ENCODE measurements around the gene HINT1. TPM values are rescaled to one million over a fixed set of nuclear protein-coding genes. Genes with fewer than 3 reads are reported as not detected.

Gene HINT1
- total RNA-seq, result 100 to 1,000 TPM; 236 to 264 TPM
- 220 to 285 reads per million in 2 donors for total RNA-seq

- H3K36me3 Mint-ChIP-seq (ENCODE audit: low read depth), result peaks cover 5% of the 10 kb centered on the region
- H3K27ac Mint-ChIP-seq, result peak within 1 kb of the TSS; percentile 95
- H3K4me3 Mint-ChIP-seq, result peak within 1 kb of the TSS; percentile 95
- peak; percentile 89 to 94 (median 93) for DNase-seq
- H3K27me3 Mint-ChIP-seq, result no peaks in the 10 kb centered on the region
- peak; percentile 86 for ATAC-seq
- peaks cover 39% of the 10 kb centered on the region for H3K4me1 Mint-ChIP-seq
- H3K9me3 ChIP-seq (ENCODE audit: control insufficient read depth, low read length, poor library complexity, severe bottlenecking), result no peaks in the 10 kb centered on the region
Measured at GRCh38 chr5:131165119-131165727, at the start of gene HINT1. Gene HINT1 (minus strand): TSS chr5:131165256. CDS start chr5:131165205, 51 bp downstream.

GRCh38 chr5:131214609-131215227, 49.7 kb upstream of the HINT1 start:
- no peak for DNase-seq
- no peak for ATAC-seq
- no peaks in the 10 kb centered on the region for H3K36me3 Mint-ChIP-seq (ENCODE audit: low read depth)
- no peaks in the 10 kb centered on the region for H3K9me3 ChIP-seq (ENCODE audit: control insufficient read depth, low read length, poor library complexity, severe bottlenecking)
- no peaks in the 10 kb centered on the region for H3K27me3 Mint-ChIP-seq
- H3K27ac Mint-ChIP-seq, result peak overlapping the region; percentile 16
- peaks cover 25% of the 10 kb centered on the region for H3K4me1 Mint-ChIP-seq
- H3K4me3 Mint-ChIP-seq, result no peak overlapping the region

- no peak overlapping the region for H3K4me3 Mint-ChIP-seq
- H3K36me3 Mint-ChIP-seq (ENCODE audit: low read depth), result no peaks in the 10 kb centered on the region
- H3K4me1 Mint-ChIP-seq, result peaks cover 30% of the 10 kb centered on the region
- DNase-seq (no peak), ATAC-seq (no peak)
- no peaks in the 10 kb centered on the region for H3K9me3 ChIP-seq (ENCODE audit: control insufficient read depth, low read length, poor library complexity, severe bottlenecking)
- H3K27me3 Mint-ChIP-seq, result no peaks in the 10 kb centered on the region
- no peak overlapping the region for H3K27ac Mint-ChIP-seq
Measured at GRCh38 chr5:131212471-131213021, 47.5 kb upstream of the HINT1 start.

GRCh38 chr5:131211669-131212068, 46.6 kb upstream of the HINT1 start:
- Mint-ChIP-seq H3K27me3 (no peaks in the 10 kb centered on the region), H3K4me1 (peaks cover 30% of the 10 kb centered on the region), H3K4me3 (no peak overlapping the region), H3K36me3 (ENCODE audit: low read depth) (no peaks in the 10 kb centered on the region), H3K27ac (peak overlapping the region; percentile 97)
- no peak for ATAC-seq
- DNase-seq, result no peak
- no peaks in the 10 kb centered on the region for H3K9me3 ChIP-seq (ENCODE audit: control insufficient read depth, low read length, poor library complexity, severe bottlenecking)

GRCh38 chr5:131210151-131210510, 45.1 kb upstream of the HINT1 start:
- no peaks in the 10 kb centered on the region for H3K36me3 Mint-ChIP-seq (ENCODE audit: low read depth)
- peak overlapping the region; percentile 97 for H3K27ac Mint-ChIP-seq
- H3K4me3 Mint-ChIP-seq, result peak overlapping the region; percentile 84
- H3K9me3 ChIP-seq (ENCODE audit: control insufficient read depth, low read length, poor library complexity, severe bottlenecking), result no peaks in the 10 kb centered on the region
- no peaks in the 10 kb centered on the region for H3K27me3 Mint-ChIP-seq
- no peak for ATAC-seq
- peaks cover 26% of the 10 kb centered on the region for H3K4me1 Mint-ChIP-seq
- no peak for DNase-seq

GRCh38 chr5:131209506-131210150, 44.6 kb upstream of the HINT1 start:
- H3K4me3 Mint-ChIP-seq, result peak overlapping the region; percentile 84
- no peaks in the 10 kb centered on the region for H3K9me3 ChIP-seq (ENCODE audit: control insufficient read depth, low read length, poor library complexity, severe bottlenecking)
- ATAC-seq (peak; percentile 95), DNase-seq (peak; percentile 9 to 16 (median 14))
- peaks cover 22% of the 10 kb centered on the region for H3K4me1 Mint-ChIP-seq
- no peaks in the 10 kb centered on the region for H3K36me3 Mint-ChIP-seq (ENCODE audit: low read depth)
- H3K27me3 Mint-ChIP-seq, result no peaks in the 10 kb centered on the region
- H3K27ac Mint-ChIP-seq, result peak overlapping the region; percentile 97

GRCh38 chr5:131209175-131209505, 44.1 kb upstream of the HINT1 start:
- no peaks in the 10 kb centered on the region for H3K9me3 ChIP-seq (ENCODE audit: control insufficient read depth, low read length, poor library complexity, severe bottlenecking)
- DNase-seq (no peak), ATAC-seq (no peak)
- Mint-ChIP-seq H3K4me3 (peak overlapping the region; percentile 84), H3K27me3 (no peaks in the 10 kb centered on the region), H3K36me3 (ENCODE audit: low read depth) (no peaks in the 10 kb centered on the region), H3K27ac (peak overlapping the region; percentile 97), H3K4me1 (peaks cover 19% of the 10 kb centered on the region)

GRCh38 chr5:131206772-131207171, 41.7 kb upstream of the HINT1 start:
- no peak overlapping the region for H3K4me3 Mint-ChIP-seq
- H3K4me1 Mint-ChIP-seq, result peaks cover 17% of the 10 kb centered on the region
- H3K27me3 Mint-ChIP-seq, result no peaks in the 10 kb centered on the region
- H3K9me3 ChIP-seq (ENCODE audit: control insufficient read depth, low read length, poor library complexity, severe bottlenecking), result no peaks in the 10 kb centered on the region
- H3K36me3 Mint-ChIP-seq (ENCODE audit: low read depth), result no peaks in the 10 kb centered on the region
- ATAC-seq (no peak), DNase-seq (no peak)
- peak overlapping the region; percentile 82 for H3K27ac Mint-ChIP-seq

GRCh38 chr5:131206061-131206460, 41.0 kb upstream of the HINT1 start:
- Mint-ChIP-seq H3K27me3 (no peaks in the 10 kb centered on the region), H3K4me1 (peaks cover 17% of the 10 kb centered on the region), H3K36me3 (ENCODE audit: low read depth) (no peaks in the 10 kb centered on the region), H3K27ac (peak overlapping the region; percentile 82), H3K4me3 (no peak overlapping the region)
- H3K9me3 ChIP-seq (ENCODE audit: control insufficient read depth, low read length, poor library complexity, severe bottlenecking), result no peaks in the 10 kb centered on the region
- DNase-seq (no peak), ATAC-seq (no peak)

- ATAC-seq, result no peak
- no peaks in the 10 kb centered on the region for H3K36me3 Mint-ChIP-seq (ENCODE audit: low read depth)
- no peaks in the 10 kb centered on the region for H3K9me3 ChIP-seq (ENCODE audit: control insufficient read depth, low read length, poor library complexity, severe bottlenecking)
- no peak overlapping the region for H3K4me3 Mint-ChIP-seq
- no peak overlapping the region for H3K27ac Mint-ChIP-seq
- H3K27me3 Mint-ChIP-seq, result no peaks in the 10 kb centered on the region
- no peak for DNase-seq
- peaks cover 11% of the 10 kb centered on the region for H3K4me1 Mint-ChIP-seq
Measured at GRCh38 chr5:131204964-131205363, 39.9 kb upstream of the HINT1 start.

GRCh38 chr5:131200560-131200959, 35.5 kb upstream of the HINT1 start:
- H3K4me1 Mint-ChIP-seq, result no peaks in the 10 kb centered on the region
- H3K27ac Mint-ChIP-seq, result no peak overlapping the region
- DNase-seq (no peak), ATAC-seq (no peak)
- H3K9me3 ChIP-seq (ENCODE audit: control insufficient read depth, low read length, poor library complexity, severe bottlenecking), result no peaks in the 10 kb centered on the region
- H3K27me3 Mint-ChIP-seq, result no peaks in the 10 kb centered on the region
- no peaks in the 10 kb centered on the region for H3K36me3 Mint-ChIP-seq (ENCODE audit: low read depth)
- H3K4me3 Mint-ChIP-seq, result no peak overlapping the region

GRCh38 chr5:131198625-131199024, 33.6 kb upstream of the HINT1 start:
- Mint-ChIP-seq H3K4me1 (no peaks in the 10 kb centered on the region), H3K36me3 (ENCODE audit: low read depth) (no peaks in the 10 kb centered on the region), H3K4me3 (no peak overlapping the region), H3K27me3 (no peaks in the 10 kb centered on the region), H3K27ac (no peak overlapping the region)
- no peak for DNase-seq
- H3K9me3 ChIP-seq (ENCODE audit: control insufficient read depth, low read length, poor library complexity, severe bottlenecking), result no peaks in the 10 kb centered on the region
- ATAC-seq, result no peak

- Mint-ChIP-seq H3K4me1 (peaks cover 5% of the 10 kb centered on the region), H3K27ac (no peak overlapping the region), H3K4me3 (no peak overlapping the region), H3K27me3 (no peaks in the 10 kb centered on the region), H3K36me3 (ENCODE audit: low read depth) (peaks cover 3% of the 10 kb centered on the region)
- DNase-seq (no peak), ATAC-seq (no peak)
- no peaks in the 10 kb centered on the region for H3K9me3 ChIP-seq (ENCODE audit: control insufficient read depth, low read length, poor library complexity, severe bottlenecking)
Measured at GRCh38 chr5:131196331-131196730, 31.3 kb upstream of the HINT1 start.

All from T-helper 17 cell (primary cell).